Small intestine (tissue), 7 donors: ENCODE measurements around the gene LRRIQ3. TPM values are rescaled to one million over a fixed set of nuclear protein-coding genes. Genes with fewer than 3 reads are reported as not detected.

Experiments used
- DNase-seq, 2 donors: peaks; one replicate each; pipeline versions ENCODE4 v3.0.0 to v3.0.0-alpha.2; 2013
- FAIRE-seq: peaks from 2 replicates; lab custom pipeline; 2012; peaks lifted over from hg19 to GRCh38; lab: Jason Lieb, UNC
- H3K27ac ChIP-seq, 3 donors: one replicate each; pipeline ENCODE4 v1.5.1; 2013; ENCODE audit warnings: low read length in 2 of 3, mild to moderate bottlenecking in 2 of 3, control low read depth in 1 of 3, inconsistent platforms in 1 of 3, low read depth in 1 of 3, moderate library complexity in 1 of 3
- H3K27me3 ChIP-seq, 3 donors: one replicate each; pipeline ENCODE4 v1.6.1; 2013; ENCODE audit warnings: low read length in 3 of 3, inconsistent platforms in 1 of 3; ENCODE audit not compliant: control insufficient read depth in 3 of 3, insufficient read depth in 3 of 3
- H3K36me3 ChIP-seq, 3 donors: one replicate each; pipeline ENCODE4 v1.6.1; 2013; ENCODE audit warnings: low read length in 3 of 3, inconsistent platforms in 1 of 3, low read depth in 1 of 3, mild to moderate bottlenecking in 1 of 3, moderate library complexity in 1 of 3; ENCODE audit not compliant: control insufficient read depth in 3 of 3, insufficient read depth in 2 of 3
- H3K4me1 ChIP-seq, 3 donors: one replicate each; pipeline ENCODE4 v1.6.1; 2013; ENCODE audit warnings: low read length in 2 of 3, inconsistent platforms in 1 of 3, low read depth in 1 of 3, mild to moderate bottlenecking in 1 of 3, moderate library complexity in 1 of 3; ENCODE audit not compliant: control insufficient read depth in 3 of 3, insufficient read depth in 2 of 3
- H3K4me3 ChIP-seq, 3 donors: one replicate each; pipeline ENCODE4 v1.5.1; 2013; ENCODE audit warnings: low read length in 3 of 3, control low read depth in 1 of 3, inconsistent platforms in 1 of 3, low read depth in 1 of 3, mild to moderate bottlenecking in 1 of 3, moderate library complexity in 1 of 3
- H3K9me3 ChIP-seq, 2 donors: one replicate each; pipeline ENCODE4 v1.6.1; 2013; ENCODE audit warnings: low read depth in 1 of 2, low read length in 1 of 2; ENCODE audit not compliant: control insufficient read depth in 2 of 2, insufficient read depth in 1 of 2
- WGBS, 3 donors: extraction: QIAGEN DNeasy Blood & Tissue Kit; methylation state at CpG; one replicate each; pipeline ENCODE4 v1.1.7; 2013; 5-methylcytosine and 5-hydroxymethylcytosine counted together
- polyA plus RNA-seq, 4 donors: library from polyadenylated mRNA; stranded (reverse) in 3 of 4; unstranded in 1 of 4; fragments of 200-250 nt in 3 of 4; fragments of 120-200 nt in 1 of 4; gene quantifications; one replicate each; pipeline versions ENCODE4 v1.2.1 to v1.2.3, GENCODE V29; 2013
- donor health status: healthy with polysubstance abuse.
- donor health status: control.
- donor health status: control.
- donor health status: Bipolar disorder and iron deficiency.
- donor health status: healthy.

Gene LRRIQ3
- polyA plus RNA-seq, 4 donors, result 0.22 to 1.0 (median 0.33) TPM

DNA sequence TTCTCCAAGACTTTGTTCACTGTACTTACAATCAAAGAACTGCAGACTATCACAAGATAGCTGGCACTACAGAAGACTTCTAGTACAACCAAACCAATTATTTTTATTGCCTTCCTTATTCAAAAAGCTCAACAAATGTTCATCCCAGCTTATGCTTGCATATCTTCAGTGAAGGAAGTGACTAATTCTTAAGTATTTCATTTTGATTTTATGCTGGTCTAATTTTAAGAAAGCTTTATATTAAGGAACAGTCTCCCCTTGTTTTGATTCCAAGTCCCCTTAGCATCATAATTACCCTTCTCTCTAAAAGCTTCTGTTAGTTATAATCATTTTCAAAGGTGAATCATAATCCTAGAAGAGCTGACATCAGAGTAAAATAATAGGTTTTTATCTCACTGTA, 132.9 kb downstream of the LRRIQ3 start:
- Histone ChIP-seq H3K27ac (no peak overlapping the region), H3K36me3 (no peaks in the 10 kb centered on the region), H3K27me3 (no peaks in the 10 kb centered on the region), H3K4me3 (no peak overlapping the region), H3K9me3 (no peaks in the 10 kb centered on the region), H3K4me1 (no peaks in the 10 kb centered on the region)
- no peak for DNase-seq
- no peak for FAIRE-seq

DNA sequence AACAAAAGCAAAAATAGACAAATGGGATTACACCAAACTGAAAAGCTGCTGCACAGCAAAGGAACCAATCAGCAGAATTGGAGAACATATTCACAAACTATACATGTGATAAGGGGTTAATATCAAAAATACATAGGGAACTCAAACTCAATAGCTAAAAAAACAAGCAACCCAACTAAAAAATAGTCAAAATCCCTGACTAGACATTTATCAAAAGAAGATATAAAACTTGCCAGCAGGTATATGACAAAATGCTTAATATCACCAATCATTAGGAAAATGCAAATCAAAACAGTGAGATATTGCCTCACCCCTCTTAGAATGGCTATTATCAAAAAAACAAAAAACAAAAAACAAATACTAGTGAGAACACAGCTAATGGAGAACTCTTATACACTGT, 140.3 kb downstream of the LRRIQ3 start:
- no peaks in the 10 kb centered on the region for H3K27me3 ChIP-seq
- no peaks in the 10 kb centered on the region for H3K9me3 ChIP-seq
- FAIRE-seq (no peak), DNase-seq (no peak)
- no peaks in the 10 kb centered on the region for H3K36me3 ChIP-seq
- H3K27ac ChIP-seq, result no peak overlapping the region
- no peak overlapping the region for H3K4me3 ChIP-seq
- no peaks in the 10 kb centered on the region for H3K4me1 ChIP-seq

DNA sequence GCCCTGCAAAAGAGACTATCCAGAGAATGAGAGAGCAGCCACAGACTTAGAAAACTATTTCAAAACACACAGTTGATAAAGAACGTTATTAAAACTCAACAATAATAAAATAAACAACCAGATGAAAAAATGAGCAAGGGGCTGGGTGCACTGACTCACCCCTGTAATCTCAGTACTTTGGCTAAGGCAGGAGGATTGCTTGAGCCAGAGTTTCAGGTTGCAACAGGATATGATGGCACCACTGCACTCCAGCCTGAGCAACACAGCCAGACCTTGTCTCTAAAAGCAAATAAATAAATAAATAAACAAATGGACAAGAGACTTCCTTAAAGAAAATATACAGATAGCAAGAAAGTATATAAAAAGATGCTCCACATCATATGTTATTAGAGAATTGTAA, 144.6 kb downstream of the LRRIQ3 start:
- Histone ChIP-seq H3K4me3 (no peak overlapping the region), H3K9me3 (no peaks in the 10 kb centered on the region), H3K27me3 (no peaks in the 10 kb centered on the region), H3K4me1 (no peaks in the 10 kb centered on the region), H3K27ac (no peak overlapping the region), H3K36me3 (no peaks in the 10 kb centered on the region)
- DNase-seq (no peak), FAIRE-seq (no peak)
- WGBS, 3 donors, result 18 to 57% (median 22%) methylated on average over 1 of the region's 1 CpG

DNA sequence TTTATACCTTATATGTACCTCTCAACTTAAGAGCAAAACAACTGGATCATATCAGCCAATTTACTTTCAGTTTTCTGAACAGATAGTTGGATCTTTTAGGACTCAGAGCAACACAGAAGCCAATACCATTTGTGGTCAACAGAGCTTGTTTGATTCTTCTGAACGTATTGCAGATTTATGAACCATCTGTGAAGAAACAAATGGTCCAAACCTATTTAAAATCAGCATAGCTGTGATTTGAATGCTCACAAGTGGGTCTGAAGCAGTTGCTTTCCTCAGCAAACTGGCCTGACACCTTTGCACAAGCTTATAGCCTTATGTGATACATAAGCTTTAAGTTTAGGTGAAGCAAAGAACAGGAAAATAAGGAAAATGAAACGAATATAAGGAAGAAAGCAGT, 147.6 kb downstream of the LRRIQ3 start:
- no peak for FAIRE-seq
- no peaks in the 10 kb centered on the region for H3K36me3 ChIP-seq
- H3K27ac ChIP-seq, result no peak overlapping the region
- WGBS, 3 donors, result 50 to 53% (median 52%) methylated on average over 2 of the region's 2 CpGs
- H3K9me3 ChIP-seq, result no peaks in the 10 kb centered on the region
- no peak overlapping the region for H3K4me3 ChIP-seq
- H3K4me1 ChIP-seq, result no peaks in the 10 kb centered on the region
- no peaks in the 10 kb centered on the region for H3K27me3 ChIP-seq
- DNase-seq, result no peak

DNA sequence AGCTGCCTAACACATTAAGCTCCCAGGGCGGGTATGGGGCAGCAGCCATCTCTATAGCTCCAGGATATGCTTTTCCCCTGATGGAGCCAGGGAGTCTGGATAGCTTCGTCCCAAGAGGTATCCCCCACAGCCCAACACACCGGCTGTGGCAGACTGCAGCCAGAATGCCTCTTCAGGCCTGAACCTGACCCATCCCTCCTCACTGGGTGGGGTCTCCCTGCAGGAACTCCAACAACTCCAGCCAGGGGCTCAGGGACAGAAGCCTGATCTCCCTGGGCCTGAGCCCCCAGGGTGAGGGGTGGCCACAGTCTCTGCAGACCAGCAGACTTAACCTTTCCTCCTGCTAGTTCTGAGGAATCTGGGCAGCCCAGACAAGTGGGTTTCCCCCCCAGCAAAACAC, 159.9 kb downstream of the LRRIQ3 start:
- FAIRE-seq (no peak), DNase-seq (no peak)
- Histone ChIP-seq H3K27me3 (no peaks in the 10 kb centered on the region), H3K4me1 (no peaks in the 10 kb centered on the region), H3K9me3 (peaks cover 0 to 11% of the 10 kb centered on the region in 2 donors), H3K36me3 (no peaks in the 10 kb centered on the region), H3K27ac (no peak overlapping the region), H3K4me3 (no peak overlapping the region)
- 85 to 92% (median 90%) methylated on average over 3 of the region's 3 CpGs for WGBS, 3 donors

DNA sequence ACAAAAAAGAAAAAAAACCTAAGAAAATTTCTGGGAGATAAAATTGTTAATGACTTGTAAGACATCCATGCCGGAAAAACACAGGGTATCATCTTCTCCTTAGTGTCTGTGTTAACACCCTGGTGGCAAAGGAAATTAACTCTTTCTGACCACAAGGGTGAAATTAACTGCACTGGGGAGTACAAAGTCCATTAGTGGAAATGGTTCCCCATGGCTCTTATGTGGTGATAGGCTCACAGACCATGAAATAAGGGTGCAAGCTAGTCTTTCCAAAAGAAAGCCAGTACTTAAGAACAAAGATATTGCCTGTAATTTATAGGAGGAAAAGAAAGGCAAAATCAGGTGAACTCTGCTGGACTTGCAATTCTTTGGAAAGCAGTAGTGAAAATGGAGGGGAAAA, 185.4 kb downstream of the LRRIQ3 start:
- H3K9me3 ChIP-seq, result no peaks in the 10 kb centered on the region
- H3K36me3 ChIP-seq, result no peaks in the 10 kb centered on the region
- no peaks in the 10 kb centered on the region for H3K4me1 ChIP-seq
- H3K27ac ChIP-seq, result no peak overlapping the region
- H3K4me3 ChIP-seq, result no peak overlapping the region
- no peaks in the 10 kb centered on the region for H3K27me3 ChIP-seq
- DNase-seq (no peak), FAIRE-seq (no peak)
- 28 to 42% (median 38%) methylated on average over 1 of the region's 1 CpG for WGBS, 3 donors

DNA sequence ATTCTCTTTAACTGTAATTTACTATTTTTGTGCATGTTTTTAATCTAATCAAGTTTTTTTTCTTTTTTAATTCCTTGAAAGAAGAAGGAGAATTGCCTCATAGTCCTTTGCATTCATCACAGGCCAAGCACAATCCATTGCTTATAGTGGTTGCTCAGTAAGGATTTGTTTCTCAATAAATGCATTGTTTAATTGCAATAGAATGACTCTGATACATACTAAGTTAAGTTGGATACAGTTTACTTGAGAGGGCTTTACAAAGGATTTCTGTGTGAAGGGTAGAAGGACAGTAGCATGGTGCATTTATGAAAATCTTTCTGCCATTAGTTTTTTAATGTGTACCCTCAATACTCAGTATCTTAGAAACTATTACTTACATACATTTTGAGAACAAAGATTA, 186.2 kb downstream of the LRRIQ3 start:
- H3K9me3 ChIP-seq, result no peaks in the 10 kb centered on the region
- no peaks in the 10 kb centered on the region for H3K36me3 ChIP-seq
- DNase-seq (no peak), FAIRE-seq (no peak)
- no peaks in the 10 kb centered on the region for H3K4me1 ChIP-seq
- H3K27me3 ChIP-seq, result no peaks in the 10 kb centered on the region
- H3K4me3 ChIP-seq, result no peak overlapping the region
- H3K27ac ChIP-seq, result no peak overlapping the region

DNA sequence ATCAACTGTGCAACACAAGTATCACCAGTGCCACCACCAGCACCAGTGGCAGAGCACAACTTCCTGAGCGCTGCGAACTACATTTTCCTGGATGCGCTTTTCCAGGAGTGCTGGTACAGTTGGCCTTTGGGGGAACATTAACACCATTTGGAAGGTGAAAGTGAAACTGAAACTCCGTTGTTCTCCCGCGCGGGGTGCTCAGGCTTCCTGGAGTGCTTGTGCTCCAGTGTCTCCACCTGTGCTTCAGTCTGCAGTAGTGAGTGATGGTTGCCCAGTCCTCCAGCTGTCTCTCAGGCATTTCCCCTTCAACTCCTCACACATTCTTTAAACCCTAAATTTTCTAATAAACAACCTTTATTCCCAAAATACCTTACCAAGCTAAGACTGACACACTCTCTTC, 187.8 kb downstream of the LRRIQ3 start:
- H3K9me3 ChIP-seq, result no peaks in the 10 kb centered on the region
- no peaks in the 10 kb centered on the region for H3K27me3 ChIP-seq
- FAIRE-seq (no peak), DNase-seq (peak in 1 of 2 donors; percentile 78)
- H3K27ac ChIP-seq, result no peak overlapping the region
- no peaks in the 10 kb centered on the region for H3K4me1 ChIP-seq
- 30 to 67% (median 31%) methylated on average over 7 of the region's 7 CpGs for WGBS, 3 donors
- no peaks in the 10 kb centered on the region for H3K36me3 ChIP-seq
- H3K4me3 ChIP-seq, result peak overlapping the region in 1 of 3 donors; percentile 26

DNA sequence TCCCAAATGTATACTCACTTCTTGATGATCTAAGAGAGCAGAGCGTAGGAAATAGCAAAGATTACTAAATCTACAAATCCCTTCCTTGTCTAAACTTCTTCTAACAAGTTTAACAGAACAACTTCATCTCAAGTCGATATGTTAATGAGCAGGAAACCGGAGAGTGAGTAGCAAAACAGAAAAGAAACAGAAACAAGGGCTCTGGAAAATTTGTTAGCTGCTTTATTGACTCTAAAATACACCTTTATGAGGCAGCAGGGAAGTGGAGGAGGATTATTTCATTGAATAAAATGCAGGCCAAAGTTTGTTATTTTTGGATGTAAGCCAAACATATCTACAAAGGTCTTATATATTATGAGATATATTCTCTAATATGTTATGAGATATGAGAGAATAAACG, 192.4 kb downstream of the LRRIQ3 start:
- Histone ChIP-seq H3K9me3 (no peaks in the 10 kb centered on the region), H3K27ac (peak overlapping the region in 1 of 3 donors; percentile 20), H3K4me3 (no peak overlapping the region), H3K27me3 (no peaks in the 10 kb centered on the region), H3K36me3 (no peaks in the 10 kb centered on the region), H3K4me1 (no peaks in the 10 kb centered on the region)
- 15 to 44% (median 30%) methylated on average over 4 of the region's 4 CpGs for WGBS, 3 donors
- DNase-seq (peak in 1 of 2 donors; percentile 74), FAIRE-seq (peak; percentile 26)
